ENCODE results near the gene ZEB2.

The ZEB2 gene

DNA sequence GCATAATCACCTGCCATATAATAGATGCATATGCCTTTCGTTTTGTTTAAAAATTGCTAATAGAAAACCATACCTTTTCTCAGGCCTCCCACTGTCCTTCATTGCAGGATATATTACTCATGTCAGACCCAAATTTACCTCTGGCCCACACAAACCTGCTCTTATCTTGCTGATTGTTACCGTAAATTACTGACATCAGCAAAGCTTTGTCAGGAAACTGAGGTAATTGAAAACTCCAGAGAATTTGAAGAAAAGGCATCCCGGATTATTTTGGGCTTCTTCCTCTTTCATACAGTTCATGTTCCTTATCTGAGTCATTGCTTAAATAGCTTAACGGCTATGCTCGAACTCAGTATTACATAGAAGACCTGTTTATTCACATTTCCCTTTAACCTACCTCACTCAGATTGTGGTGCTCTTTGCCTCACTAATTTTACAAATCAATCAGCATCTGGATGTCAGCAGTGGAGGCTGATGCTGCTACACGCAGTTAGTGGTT is 145.7 kb downstream of the ZEB2 start:
- H3K9me3 ChIP-seq (ENCODE audit: insufficient read depth, low read depth, low read length) = no peaks in the 10 kb centered on the region
- peaks cover 9 to 13% of the 10 kb centered on the region in 2 experiments for H3K4me1 ChIP-seq (ENCODE audit: control insufficient read depth in 1 of 2, insufficient read depth in 2 of 2, low read length in 2 of 2)
- H3K9ac ChIP-seq (ENCODE audit: low read length) = no peak overlapping the region
- H3K4me2 ChIP-seq (ENCODE audit: low read length) = no peak overlapping the region
- no peak overlapping the region for H2AFZ ChIP-seq (ENCODE audit: insufficient read depth, low read length, poor library complexity)
- no peak overlapping the region for H4K91ac ChIP-seq (ENCODE audit: low read depth, low read length)
- no peak overlapping the region for H2BK120ac ChIP-seq (ENCODE audit: insufficient read depth, low read length, poor library complexity)
- H3K79me1 ChIP-seq (ENCODE audit: low read length) = peaks cover 8% of the 10 kb centered on the region
- no peak overlapping the region for H3K23ac ChIP-seq (ENCODE audit: low read length)
- peak in 1 of 2 donors; percentile 40 for DNase-seq
- no peak overlapping the region for H2BK12ac ChIP-seq (ENCODE audit: low read length)
- H2AK5ac ChIP-seq (ENCODE audit: low read length) = no peak overlapping the region
- no peak overlapping the region for H3K14ac ChIP-seq (ENCODE audit: low read length)
- no peak overlapping the region for H4K8ac ChIP-seq (ENCODE audit: low read depth, low read length)
- H3K18ac ChIP-seq (ENCODE audit: low read length) = no peak overlapping the region
- no peak overlapping the region for H3K27ac ChIP-seq (ENCODE audit: low read depth, low read length)
- H3K4ac ChIP-seq (ENCODE audit: low read depth, low read length) = no peak overlapping the region
- H3K36me3 ChIP-seq (ENCODE audit: control insufficient read depth in 1 of 2, insufficient read depth in 2 of 2, low read length in 2 of 2) = no peaks in the 10 kb centered on the region
- H3K27me3 ChIP-seq (ENCODE audit: insufficient read depth, low read length) = no peaks in the 10 kb centered on the region
- no peak overlapping the region for H3K4me3 ChIP-seq (ENCODE audit: low read depth, low read length)
- H2BK5ac ChIP-seq (ENCODE audit: low read depth, low read length, poor library complexity) = no peak overlapping the region
- no peak overlapping the region for H4K12ac ChIP-seq (ENCODE audit: low read depth, low read length)
- no CpG with 5 or more reads among the region's 6 CpGs for WGBS (ENCODE audit: extremely low coverage, insufficient coverage, insufficient read length)
- no peaks in the 10 kb centered on the region for H3K79me2 ChIP-seq (ENCODE audit: control insufficient read depth, insufficient read depth, low read length, poor library complexity)

DNA sequence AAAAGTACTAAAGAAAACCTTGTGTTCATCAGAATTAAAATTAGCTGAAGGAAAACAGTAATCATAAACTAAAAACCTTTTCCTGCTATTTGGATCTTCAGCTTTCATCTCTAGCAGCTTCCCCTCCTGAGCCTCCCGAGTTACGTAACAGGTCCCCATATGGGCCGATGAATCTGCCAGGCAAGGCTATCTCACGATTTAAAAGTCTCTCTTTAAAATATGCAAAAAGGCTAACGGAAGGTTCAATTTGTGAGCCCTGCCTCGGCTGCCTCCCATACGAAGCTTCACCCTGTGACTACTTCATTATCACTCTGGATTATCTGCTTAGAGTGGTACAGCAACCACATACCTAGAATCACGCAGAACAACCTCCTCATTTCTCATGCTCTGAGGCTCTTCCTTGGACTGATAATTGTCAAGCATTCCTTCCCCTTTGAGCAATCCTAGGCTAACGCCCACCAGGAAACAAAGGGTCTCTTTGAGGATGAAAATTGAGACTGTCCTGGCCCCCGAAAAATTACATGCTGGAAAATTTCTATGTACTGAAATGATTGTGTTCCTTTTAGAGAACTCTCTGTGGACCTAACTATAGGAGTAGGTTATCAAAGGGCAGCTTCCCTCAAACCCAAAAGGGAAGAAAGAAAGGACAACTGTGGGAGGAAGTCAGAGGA is 147.4 kb downstream of the ZEB2 start:
- WGBS (ENCODE audit: extremely low coverage, insufficient coverage, insufficient read length) = no CpG with 5 or more reads among the region's 10 CpGs
- no peak overlapping the region for H2AK5ac ChIP-seq (ENCODE audit: low read length)
- H3K36me3 ChIP-seq (ENCODE audit: control insufficient read depth in 1 of 2, insufficient read depth in 2 of 2, low read length in 2 of 2) = no peaks in the 10 kb centered on the region
- peak overlapping the region; percentile 10 for H2BK120ac ChIP-seq (ENCODE audit: insufficient read depth, low read length, poor library complexity)
- H4K91ac ChIP-seq (ENCODE audit: low read depth, low read length) = no peak overlapping the region
- no peak overlapping the region for H4K12ac ChIP-seq (ENCODE audit: low read depth, low read length)
- H3K27me3 ChIP-seq (ENCODE audit: insufficient read depth, low read length) = no peaks in the 10 kb centered on the region
- no peak overlapping the region for H3K14ac ChIP-seq (ENCODE audit: low read length)
- no peaks in the 10 kb centered on the region for H3K9me3 ChIP-seq (ENCODE audit: insufficient read depth, low read depth, low read length)
- H3K23ac ChIP-seq (ENCODE audit: low read length) = no peak overlapping the region
- H3K4ac ChIP-seq (ENCODE audit: low read depth, low read length) = no peak overlapping the region
- H3K79me1 ChIP-seq (ENCODE audit: low read length) = peaks cover 8% of the 10 kb centered on the region
- H3K4me1 ChIP-seq (ENCODE audit: control insufficient read depth in 1 of 2, insufficient read depth in 2 of 2, low read length in 2 of 2) = peaks cover 9 to 13% of the 10 kb centered on the region in 2 experiments
- no peak overlapping the region for H3K27ac ChIP-seq (ENCODE audit: low read depth, low read length)
- H3K4me3 ChIP-seq (ENCODE audit: low read depth, low read length) = no peak overlapping the region
- no peak overlapping the region for H3K18ac ChIP-seq (ENCODE audit: low read length)
- no peak overlapping the region for H4K8ac ChIP-seq (ENCODE audit: low read depth, low read length)
- H3K9ac ChIP-seq (ENCODE audit: low read length) = no peak overlapping the region
- no peak overlapping the region for H2BK5ac ChIP-seq (ENCODE audit: low read depth, low read length, poor library complexity)
- no peak for DNase-seq
- no peak overlapping the region for H2AFZ ChIP-seq (ENCODE audit: insufficient read depth, low read length, poor library complexity)
- H2BK12ac ChIP-seq (ENCODE audit: low read length) = peak overlapping the region; percentile 27
- H3K4me2 ChIP-seq (ENCODE audit: low read length) = no peak overlapping the region
- no peaks in the 10 kb centered on the region for H3K79me2 ChIP-seq (ENCODE audit: control insufficient read depth, insufficient read depth, low read length, poor library complexity)

DNA sequence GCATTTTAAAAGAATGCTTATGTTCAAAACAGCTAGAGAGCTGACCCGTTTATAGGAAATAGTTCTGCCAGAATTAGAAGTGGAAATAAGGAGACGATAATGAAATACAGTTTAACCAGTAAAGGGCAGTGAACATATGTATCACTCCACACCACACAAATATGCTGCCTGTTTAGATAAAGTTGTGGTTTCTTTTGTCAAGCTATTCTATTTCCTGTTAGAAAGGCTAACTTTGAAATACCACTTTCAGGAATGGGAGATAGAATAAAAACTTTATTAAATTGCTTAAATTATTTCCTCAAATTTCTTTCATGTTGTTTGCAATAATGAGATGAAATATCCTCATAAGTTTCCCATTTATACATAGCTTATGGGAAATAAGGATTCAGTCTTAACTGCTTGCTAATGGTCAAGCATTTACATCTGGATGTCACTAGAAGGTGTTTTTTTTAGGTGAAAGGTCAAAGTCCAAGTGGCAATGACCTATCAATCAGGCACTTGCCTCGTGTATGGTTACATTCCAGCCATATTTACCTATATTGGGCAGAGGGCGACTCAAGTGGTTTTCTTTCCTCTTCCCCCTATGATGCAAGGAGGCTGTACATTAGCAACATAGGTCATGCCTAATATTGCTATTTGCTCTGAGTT is 148.9 kb downstream of the ZEB2 start:
- H3K23ac ChIP-seq (ENCODE audit: low read length) = no peak overlapping the region
- no peak overlapping the region for H2BK12ac ChIP-seq (ENCODE audit: low read length)
- H3K4me2 ChIP-seq (ENCODE audit: low read length) = no peak overlapping the region
- H4K8ac ChIP-seq (ENCODE audit: low read depth, low read length) = no peak overlapping the region
- no peak overlapping the region for H3K18ac ChIP-seq (ENCODE audit: low read length)
- no peak overlapping the region for H2BK5ac ChIP-seq (ENCODE audit: low read depth, low read length, poor library complexity)
- no peaks in the 10 kb centered on the region for H3K9me3 ChIP-seq (ENCODE audit: insufficient read depth, low read depth, low read length)
- H4K91ac ChIP-seq (ENCODE audit: low read depth, low read length) = no peak overlapping the region
- no peak for DNase-seq
- no peak overlapping the region for H3K14ac ChIP-seq (ENCODE audit: low read length)
- no peaks in the 10 kb centered on the region for H3K79me2 ChIP-seq (ENCODE audit: control insufficient read depth, insufficient read depth, low read length, poor library complexity)
- H2AFZ ChIP-seq (ENCODE audit: insufficient read depth, low read length, poor library complexity) = no peak overlapping the region
- H3K9ac ChIP-seq (ENCODE audit: low read length) = no peak overlapping the region
- H3K4me1 ChIP-seq (ENCODE audit: control insufficient read depth in 1 of 2, insufficient read depth in 2 of 2, low read length in 2 of 2) = peaks cover 3 to 8% of the 10 kb centered on the region in 2 experiments
- no peak overlapping the region for H3K27ac ChIP-seq (ENCODE audit: low read depth, low read length)
- H4K12ac ChIP-seq (ENCODE audit: low read depth, low read length) = no peak overlapping the region
- WGBS (ENCODE audit: extremely low coverage, insufficient coverage, insufficient read length) = no CpG with 5 or more reads among the region's 4 CpGs
- no peaks in the 10 kb centered on the region for H3K27me3 ChIP-seq (ENCODE audit: insufficient read depth, low read length)
- no peak overlapping the region for H3K4me3 ChIP-seq (ENCODE audit: low read depth, low read length)
- no peak overlapping the region for H2AK5ac ChIP-seq (ENCODE audit: low read length)
- H3K36me3 ChIP-seq (ENCODE audit: control insufficient read depth in 1 of 2, insufficient read depth in 2 of 2, low read length in 2 of 2) = no peaks in the 10 kb centered on the region
- no peak overlapping the region for H3K4ac ChIP-seq (ENCODE audit: low read depth, low read length)
- no peak overlapping the region for H2BK120ac ChIP-seq (ENCODE audit: insufficient read depth, low read length, poor library complexity)
- H3K79me1 ChIP-seq (ENCODE audit: low read length) = peaks cover 6% of the 10 kb centered on the region

DNA sequence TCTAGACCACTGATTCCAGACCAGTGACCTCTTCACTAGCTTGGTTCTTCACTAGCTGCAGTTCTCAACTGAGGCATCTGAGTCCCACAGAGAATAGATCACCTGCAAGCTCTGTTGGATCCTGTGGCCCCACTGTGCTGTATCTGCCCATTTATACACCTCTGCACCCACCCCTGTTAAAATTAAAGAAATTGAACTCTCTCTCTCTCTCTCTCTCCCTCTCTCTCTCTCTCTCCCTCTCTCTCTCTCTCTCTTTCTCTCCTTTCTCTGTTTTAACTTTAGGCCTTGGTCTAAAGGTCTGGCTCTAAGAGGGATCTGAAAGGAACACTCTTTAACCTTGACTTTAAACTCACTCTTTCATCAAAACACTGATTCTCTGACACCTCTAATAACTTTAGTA is 150.5 kb downstream of the ZEB2 start:
- DNase-seq = no peak
- Histone ChIP-seq H3K9me3 (ENCODE audit: insufficient read depth, low read depth, low read length) (no peaks in the 10 kb centered on the region), H3K18ac (ENCODE audit: low read length) (no peak overlapping the region), H4K91ac (ENCODE audit: low read depth, low read length) (peak overlapping the region; percentile 77), H3K4me2 (ENCODE audit: low read length) (no peak overlapping the region), H3K27me3 (ENCODE audit: insufficient read depth, low read length) (no peaks in the 10 kb centered on the region), H3K79me2 (ENCODE audit: control insufficient read depth, insufficient read depth, low read length, poor library complexity) (no peaks in the 10 kb centered on the region), H2BK120ac (ENCODE audit: insufficient read depth, low read length, poor library complexity) (peak overlapping the region; percentile 72), H3K79me1 (ENCODE audit: low read length) (peaks cover 13% of the 10 kb centered on the region), H2BK5ac (ENCODE audit: low read depth, low read length, poor library complexity) (no peak overlapping the region), H2AFZ (ENCODE audit: insufficient read depth, low read length, poor library complexity) (no peak overlapping the region), H3K14ac (ENCODE audit: low read length) (no peak overlapping the region), H3K9ac (ENCODE audit: low read length) (no peak overlapping the region), H3K4ac (ENCODE audit: low read depth, low read length) (no peak overlapping the region), H4K8ac (ENCODE audit: low read depth, low read length) (no peak overlapping the region), H3K36me3 (ENCODE audit: control insufficient read depth in 1 of 2, insufficient read depth in 2 of 2, low read length in 2 of 2) (no peaks in the 10 kb centered on the region), H2AK5ac (ENCODE audit: low read length) (no peak overlapping the region), H4K12ac (ENCODE audit: low read depth, low read length) (no peak overlapping the region), H3K27ac (ENCODE audit: low read depth, low read length) (no peak overlapping the region), H2BK12ac (ENCODE audit: low read length) (peak overlapping the region; percentile 80), H3K23ac (ENCODE audit: low read length) (no peak overlapping the region), H3K4me1 (ENCODE audit: control insufficient read depth in 1 of 2, insufficient read depth in 2 of 2, low read length in 2 of 2) (peaks cover 5 to 11% of the 10 kb centered on the region in 2 experiments), H3K4me3 (ENCODE audit: low read depth, low read length) (no peak overlapping the region)
